ENCODE data around the gene XXYLT1.
A peak's percentile ranks its signal among the peaks of the same experiment; 100 is the strongest.

Gene XXYLT1

GRCh38 chr3:195164573-195165264, 106.2 kb downstream of the XXYLT1 start:
- DNase-seq = no peak

- DNase-seq = no peak
Observed at GRCh38 chr3:195163719-195164572, 107.0 kb downstream of the XXYLT1 start.

- DNase-seq = no peak
Observed at GRCh38 chr3:195162816-195163215, 108.1 kb downstream of the XXYLT1 start.

- DNase-seq = no peak
Observed at GRCh38 chr3:195162033-195162669, 108.8 kb downstream of the XXYLT1 start.

GRCh38 chr3:195160908-195161434, 110.0 kb downstream of the XXYLT1 start:
- no peak for DNase-seq

GRCh38 chr3:195160257-195160898, 110.6 kb downstream of the XXYLT1 start:
- DNase-seq = no peak

GRCh38 chr3:195159814-195160165, 111.2 kb downstream of the XXYLT1 start:
- DNase-seq = no peak

- DNase-seq = no peak
Observed at GRCh38 chr3:195159117-195159813, 111.7 kb downstream of the XXYLT1 start.

GRCh38 chr3:195156286-195156890, 114.6 kb downstream of the XXYLT1 start:
- no peak for DNase-seq

GRCh38 chr3:195155570-195156241, 115.3 kb downstream of the XXYLT1 start:
- no peak for DNase-seq

- no peak for DNase-seq
Observed at GRCh38 chr3:195154793-195155535, 116.0 kb downstream of the XXYLT1 start.

- DNase-seq = no peak
Observed at GRCh38 chr3:195154111-195154791, 116.7 kb downstream of the XXYLT1 start.

- no peak for DNase-seq
Observed at GRCh38 chr3:195153653-195154052, 117.3 kb downstream of the XXYLT1 start.

- no peak for DNase-seq
Observed at GRCh38 chr3:195153130-195153529, 117.8 kb downstream of the XXYLT1 start.

- no peak for DNase-seq
Observed at GRCh38 chr3:195151866-195152541, 119.0 kb downstream of the XXYLT1 start.

- no peak for DNase-seq
Observed at GRCh38 chr3:195151402-195151801, 119.6 kb downstream of the XXYLT1 start.

GRCh38 chr3:195150181-195151118, 120.5 kb downstream of the XXYLT1 start:
- peak; percentile 10 for DNase-seq
